Activated CD4-positive, alpha-beta T cell treated with anti-CD3 and anti-CD28 coated beads, Interleukin-2, amount 50 U/mL, for 48 hours (primary cell): ENCODE results near the gene PAQR5.
"Not testable (repeated sequence)": the region's sequence is repeated elsewhere in the genome, so short reads cannot be mapped to it uniquely, and the experiment has no call there.

ENCODE experiments used
- DNase-seq, 2 experiments: peaks; one replicate each; pipeline ENCODE4 v3.0.0-alpha.2; 2020

PAQR5 gene, protein sequence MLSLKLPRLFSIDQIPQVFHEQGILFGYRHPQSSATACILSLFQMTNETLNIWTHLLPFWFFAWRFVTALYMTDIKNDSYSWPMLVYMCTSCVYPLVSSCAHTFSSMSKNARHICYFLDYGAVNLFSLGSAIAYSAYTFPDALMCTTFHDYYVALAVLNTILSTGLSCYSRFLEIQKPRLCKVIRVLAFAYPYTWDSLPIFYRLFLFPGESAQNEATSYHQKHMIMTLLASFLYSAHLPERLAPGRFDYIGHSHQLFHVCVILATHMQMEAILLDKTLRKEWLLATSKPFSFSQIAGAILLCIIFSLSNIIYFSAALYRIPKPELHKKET

GRCh38 chr15:69298697-69299441, at the start of gene PAQR5:
Gene PAQR5 (plus strand): TSS chr15:69298912. CDS start chr15:69360081, 61,169 bp downstream.
- peak; percentile 18 for DNase-seq

DNA sequence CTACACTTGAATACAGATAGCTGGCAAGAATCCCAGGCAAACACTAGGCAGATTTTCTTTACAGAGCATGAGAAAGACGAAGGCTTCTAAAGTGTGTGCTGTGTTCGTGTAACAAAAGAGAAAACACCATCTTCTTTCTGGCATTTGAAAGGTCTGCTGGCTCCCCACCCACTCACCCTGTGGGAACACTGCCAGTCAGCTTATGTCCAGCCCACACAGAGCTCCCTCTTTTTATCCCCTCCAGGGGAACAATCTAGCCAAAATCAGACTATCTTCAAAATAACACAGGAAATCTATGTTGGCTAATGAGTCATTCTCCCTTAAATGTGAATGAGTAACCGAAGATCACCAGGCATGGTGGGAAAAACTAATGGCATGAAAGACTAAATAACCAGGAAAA, 45.6 kb upstream of the PAQR5 start:
- no peak for DNase-seq

- no peak for DNase-seq
These were observed 33.3 kb upstream of the PAQR5 start for GRCh38 chr15:69265347-69265955.

DNA sequence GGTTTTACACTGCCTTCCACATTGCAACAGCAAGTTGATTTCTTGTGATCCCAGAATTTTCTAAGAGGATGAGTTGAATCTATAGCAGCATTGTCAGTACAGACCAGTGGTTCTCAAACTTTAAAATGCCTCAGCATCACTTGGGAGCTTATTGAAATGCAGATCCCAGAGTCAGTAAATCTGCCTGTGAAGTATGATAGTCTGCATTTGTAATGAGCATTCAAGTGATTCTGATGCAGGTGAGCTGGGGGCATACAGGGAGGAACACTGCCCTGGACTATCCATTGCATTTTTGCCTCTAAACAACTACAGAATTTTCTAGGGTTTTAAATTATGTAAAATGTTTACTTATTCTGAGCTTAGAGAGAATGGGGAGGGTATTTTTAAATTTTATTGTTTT, 27.5 kb upstream of the PAQR5 start:
- DNase-seq, result no peak

DNA sequence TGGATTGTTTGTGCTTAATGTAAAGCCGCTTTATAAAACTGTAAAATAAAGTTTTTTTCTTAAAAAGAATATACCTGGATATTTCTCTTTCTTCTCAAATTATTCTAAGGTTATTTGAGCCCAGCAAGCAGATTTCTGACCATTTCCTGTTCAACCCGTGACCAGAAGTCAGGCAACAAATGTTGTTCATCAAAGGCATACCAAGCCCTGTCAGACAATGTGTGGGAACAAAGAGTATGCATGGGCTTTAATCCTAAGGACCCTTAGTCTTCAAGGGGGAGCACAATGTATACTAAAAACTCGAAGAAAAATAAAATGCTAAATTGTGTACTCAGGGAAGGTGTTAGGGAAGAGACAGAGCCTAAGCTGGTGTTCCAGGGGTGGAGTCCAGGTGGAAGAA, 26.6 kb upstream of the PAQR5 start:
- DNase-seq, result no peak

- DNase-seq, result no peak
These were observed 25.8 kb upstream of the PAQR5 start for GRCh38 chr15:69272891-69273290.

DNA sequence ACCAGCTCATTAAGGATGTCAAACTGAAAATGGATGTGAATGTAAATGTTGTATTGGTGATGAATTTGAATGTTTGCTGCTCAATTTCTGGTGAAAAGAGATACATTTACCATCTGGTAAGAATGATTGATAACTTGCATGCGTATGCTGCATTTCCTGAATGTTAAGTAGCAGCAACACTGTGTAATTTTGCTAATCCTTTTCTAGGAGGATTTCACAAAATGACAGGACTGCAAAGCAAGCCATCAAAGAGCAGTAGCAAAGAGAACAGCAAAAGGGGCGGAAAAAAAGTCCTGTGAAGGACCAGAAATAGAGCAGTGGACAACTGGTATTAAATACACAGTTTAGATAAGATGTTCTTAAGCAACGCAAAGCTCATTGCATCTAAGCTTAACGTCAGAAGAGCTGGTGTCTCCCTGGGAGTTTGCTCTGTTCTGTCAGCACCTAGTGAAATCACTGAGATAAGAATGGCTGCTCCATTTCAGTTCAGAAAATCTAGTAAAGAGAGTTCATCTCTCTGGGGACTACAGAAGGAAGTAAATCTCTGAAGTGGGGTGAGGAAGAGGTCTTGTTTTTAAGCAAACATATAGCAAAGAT, 23.5 kb upstream of the PAQR5 start:
- no peak for DNase-seq

- no peak for DNase-seq
These were observed 22.7 kb upstream of the PAQR5 start for GRCh38 chr15:69275933-69276560.

- DNase-seq, result no peak
These were observed 21.4 kb upstream of the PAQR5 start for GRCh38 chr15:69277316-69277715.

- DNase-seq, result no peak
These were observed 19.1 kb upstream of the PAQR5 start for GRCh38 chr15:69279636-69280035.

- no peak for DNase-seq
These were observed 17.9 kb upstream of the PAQR5 start for GRCh38 chr15:69280783-69281182.

DNA sequence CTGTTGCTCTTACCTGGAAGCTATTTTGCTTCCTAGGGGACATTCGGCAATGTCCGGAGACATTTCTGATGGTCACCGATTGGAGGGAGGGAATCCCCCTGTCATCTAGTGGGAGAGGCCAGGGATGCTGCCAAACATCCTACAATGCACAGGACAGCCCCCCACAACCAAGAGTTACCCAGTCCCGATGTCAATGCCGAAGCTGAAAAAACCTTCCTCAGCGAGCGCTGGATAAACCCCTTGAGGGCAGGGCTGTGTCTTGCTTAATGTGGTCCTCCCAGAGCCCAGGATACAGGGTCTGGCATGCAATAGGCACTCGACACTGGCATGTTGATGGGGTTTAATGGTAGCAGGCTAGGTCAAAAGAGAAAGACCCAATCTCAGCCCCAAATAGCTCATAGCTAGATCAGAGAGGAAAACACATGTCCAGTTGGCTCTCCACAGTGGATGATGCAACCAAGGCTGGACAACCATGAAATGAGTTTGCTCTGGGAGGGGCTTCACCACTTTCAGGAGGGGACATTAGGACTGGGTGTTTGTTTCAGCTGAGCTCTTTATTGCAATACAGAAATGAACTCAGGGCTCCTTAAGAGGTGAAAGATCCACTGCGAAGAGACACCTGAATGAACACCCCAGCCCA, 16.5 kb upstream of the PAQR5 start:
- no peak for DNase-seq

DNA sequence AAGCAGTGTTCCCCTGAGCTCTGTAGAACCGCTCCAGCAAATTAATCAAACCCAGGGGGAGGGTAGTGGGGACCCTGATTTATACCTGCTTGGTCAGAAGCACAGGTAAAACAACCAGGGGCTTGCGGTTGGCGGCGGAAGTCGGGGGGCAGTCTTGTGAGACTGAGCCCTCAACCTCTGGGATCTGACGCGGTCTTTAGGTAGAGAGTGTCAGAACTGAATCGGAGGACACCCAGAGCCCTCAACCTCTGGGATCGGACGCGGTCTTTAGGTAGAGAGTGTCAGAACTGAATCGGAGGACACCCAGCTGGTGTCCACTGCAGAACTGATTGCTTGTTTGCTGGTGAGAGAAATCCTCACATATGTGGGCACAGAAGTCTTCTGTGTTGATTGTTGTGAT, 12.9 kb upstream of the PAQR5 start:
- DNase-seq, result no peak

- no peak for DNase-seq
These were observed 10.7 kb upstream of the PAQR5 start for GRCh38 chr15:69288011-69288410.

- no peak for DNase-seq
These were observed 10.0 kb upstream of the PAQR5 start for GRCh38 chr15:69288531-69289341.

GRCh38 chr15:69289342-69290146, 9.2 kb upstream of the PAQR5 start:
- no peak for DNase-seq

DNA sequence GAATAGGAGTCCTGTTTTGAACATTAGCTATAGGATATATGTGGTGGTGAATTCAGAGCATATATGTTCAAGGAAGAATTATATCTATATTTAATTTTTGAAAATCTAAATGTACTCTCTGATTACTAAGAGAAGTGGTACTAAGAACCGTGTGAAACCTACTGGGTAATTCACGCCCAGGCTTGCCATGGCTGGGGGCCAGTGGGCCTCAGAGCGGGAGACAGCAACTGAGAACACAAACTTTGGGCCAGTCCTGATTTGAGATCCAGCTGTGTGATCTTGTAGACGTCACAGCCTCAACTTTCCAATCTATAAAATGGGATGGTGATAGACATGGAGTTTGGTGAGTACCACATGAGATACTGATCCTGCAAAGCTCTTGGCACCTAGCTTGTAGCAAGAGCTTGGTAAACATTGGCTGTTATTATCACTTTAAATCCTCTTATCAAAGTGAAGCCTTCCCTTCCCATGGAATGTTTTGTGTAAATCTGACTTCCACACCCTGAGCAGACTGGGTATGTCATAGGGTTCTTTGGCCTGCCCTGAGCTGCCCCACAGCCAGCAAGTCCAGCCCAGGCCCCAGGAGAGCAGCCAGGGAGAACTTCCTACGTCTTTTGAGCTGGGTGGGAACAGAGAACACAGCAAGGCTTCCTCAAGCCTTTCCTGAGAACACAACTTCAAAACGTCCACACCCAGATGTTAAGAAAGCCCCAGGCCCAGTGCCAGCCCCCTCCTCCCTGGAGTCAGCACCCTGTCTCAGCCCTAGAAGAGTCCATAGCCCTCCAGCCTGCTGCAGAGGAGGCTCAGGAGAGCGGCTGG, 8.2 kb upstream of the PAQR5 start:
- no peak for DNase-seq

DNA sequence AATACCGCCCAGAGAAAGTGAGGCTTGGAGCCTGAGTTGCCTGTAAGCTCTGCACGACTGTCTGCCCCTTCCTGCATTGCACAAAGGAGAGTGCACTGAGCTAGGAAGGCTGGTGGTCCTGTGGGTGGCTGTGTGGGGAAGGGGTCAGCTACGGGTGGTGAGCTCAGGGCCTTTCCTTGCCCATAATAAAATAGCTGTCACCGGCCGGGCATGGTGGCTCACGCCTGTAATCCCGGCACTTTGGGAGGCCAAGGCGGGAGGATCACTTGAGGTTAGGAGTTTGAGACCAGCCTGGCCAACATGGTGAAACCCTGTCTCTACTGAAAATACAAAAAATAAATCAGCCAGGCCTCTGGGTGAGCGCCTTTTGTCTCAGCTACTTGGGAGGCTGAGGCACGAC, 7.1 kb upstream of the PAQR5 start:
- DNase-seq, result not testable (repeated sequence)

- DNase-seq, result no peak
These were observed 5.8 kb upstream of the PAQR5 start for GRCh38 chr15:69292826-69293420.
